HG03103 (cell line): ENCODE results near the gene FREM2.

Source experiments
- ATAC-seq: cut with Tn5 transposase; IDR thresholded peaks from one replicate; pipeline ENCODE4 v1.9.1; 2021; ENCODE audit warnings: low read depth; ENCODE audit not compliant: unreplicated experiment

The FREM2 gene

GRCh38 chr13:38687246-38688229 lies 661 bp downstream of the FREM2 start:
- no peak for ATAC-seq

- ATAC-seq: no peak
Observed at GRCh38 chr13:38688674-38689073, 1.8 kb downstream of the FREM2 start.

GRCh38 chr13:38690231-38690630 lies 3.4 kb downstream of the FREM2 start:
- ATAC-seq: no peak

GRCh38 chr13:38693168-38693567 lies 6.3 kb downstream of the FREM2 start:
- no peak for ATAC-seq

- no peak for ATAC-seq
Observed at GRCh38 chr13:38693641-38694040, 6.8 kb downstream of the FREM2 start.

GRCh38 chr13:38697197-38697596 lies 10.3 kb downstream of the FREM2 start:
- no peak for ATAC-seq

GRCh38 chr13:38697628-38698333 lies 10.9 kb downstream of the FREM2 start:
- ATAC-seq: no peak

- ATAC-seq: no peak
Observed at GRCh38 chr13:38700051-38700450, 13.2 kb downstream of the FREM2 start.

- no peak for ATAC-seq
Observed at GRCh38 chr13:38702669-38703068, 15.8 kb downstream of the FREM2 start.

GRCh38 chr13:38703255-38703654 lies 16.4 kb downstream of the FREM2 start:
- ATAC-seq: no peak

GRCh38 chr13:38705365-38705764 lies 18.5 kb downstream of the FREM2 start:
- ATAC-seq: no peak

- no peak for ATAC-seq
Observed at GRCh38 chr13:38707460-38707859, 20.6 kb downstream of the FREM2 start.

- ATAC-seq: no peak
Observed at GRCh38 chr13:38713046-38713445, 26.2 kb downstream of the FREM2 start.

- ATAC-seq: no peak
Observed at GRCh38 chr13:38718374-38718773, 31.5 kb downstream of the FREM2 start.

GRCh38 chr13:38730332-38730731 lies 43.5 kb downstream of the FREM2 start:
- ATAC-seq: no peak

GRCh38 chr13:38733146-38733545 lies 46.3 kb downstream of the FREM2 start:
- ATAC-seq: no peak

GRCh38 chr13:38735665-38736440 lies 49.0 kb downstream of the FREM2 start:
- ATAC-seq: no peak

- ATAC-seq: no peak
Observed at GRCh38 chr13:38743466-38743865, 56.6 kb downstream of the FREM2 start.

GRCh38 chr13:38752686-38753085 lies 65.8 kb downstream of the FREM2 start:
- ATAC-seq: no peak

GRCh38 chr13:38753878-38754277 lies 67.0 kb downstream of the FREM2 start:
- no peak for ATAC-seq

- no peak for ATAC-seq
Observed at GRCh38 chr13:38755793-38756192, 68.9 kb downstream of the FREM2 start.
